HG03196 (cell line): ENCODE measurements around the gene SALL2.

ENCODE experiments used
- ATAC-seq: cut with Tn5 transposase; IDR thresholded peaks from one replicate; pipeline ENCODE4 v1.9.1; 2021; ENCODE audit not compliant: unreplicated experiment

The SALL2 gene

GRCh38 chr14:21494902-21495762 lies 31.0 kb downstream of the SALL2 start:
- no peak for ATAC-seq

DNA sequence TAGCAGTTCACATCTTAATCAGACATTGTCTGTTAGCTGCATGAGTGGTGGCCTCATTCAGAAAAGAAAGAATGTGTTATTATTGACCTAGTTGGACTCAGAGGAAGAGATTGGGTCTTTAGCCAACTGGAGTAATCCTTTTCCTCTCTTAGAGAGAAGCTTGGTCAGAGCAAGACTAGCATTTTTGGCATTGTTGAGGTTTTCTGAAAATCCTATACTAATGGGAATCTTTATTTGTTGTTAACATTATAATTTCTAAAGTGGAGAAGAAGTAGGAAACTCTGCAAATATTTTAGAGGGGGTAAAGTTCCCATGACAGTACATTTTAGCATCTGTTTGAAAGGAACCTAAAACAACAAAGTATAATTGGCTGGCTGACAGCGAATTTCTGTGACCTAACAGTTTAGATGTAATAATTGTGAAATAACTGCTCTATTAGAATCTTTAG lies 39.5 kb downstream of the SALL2 start:
- ATAC-seq, result no peak

DNA sequence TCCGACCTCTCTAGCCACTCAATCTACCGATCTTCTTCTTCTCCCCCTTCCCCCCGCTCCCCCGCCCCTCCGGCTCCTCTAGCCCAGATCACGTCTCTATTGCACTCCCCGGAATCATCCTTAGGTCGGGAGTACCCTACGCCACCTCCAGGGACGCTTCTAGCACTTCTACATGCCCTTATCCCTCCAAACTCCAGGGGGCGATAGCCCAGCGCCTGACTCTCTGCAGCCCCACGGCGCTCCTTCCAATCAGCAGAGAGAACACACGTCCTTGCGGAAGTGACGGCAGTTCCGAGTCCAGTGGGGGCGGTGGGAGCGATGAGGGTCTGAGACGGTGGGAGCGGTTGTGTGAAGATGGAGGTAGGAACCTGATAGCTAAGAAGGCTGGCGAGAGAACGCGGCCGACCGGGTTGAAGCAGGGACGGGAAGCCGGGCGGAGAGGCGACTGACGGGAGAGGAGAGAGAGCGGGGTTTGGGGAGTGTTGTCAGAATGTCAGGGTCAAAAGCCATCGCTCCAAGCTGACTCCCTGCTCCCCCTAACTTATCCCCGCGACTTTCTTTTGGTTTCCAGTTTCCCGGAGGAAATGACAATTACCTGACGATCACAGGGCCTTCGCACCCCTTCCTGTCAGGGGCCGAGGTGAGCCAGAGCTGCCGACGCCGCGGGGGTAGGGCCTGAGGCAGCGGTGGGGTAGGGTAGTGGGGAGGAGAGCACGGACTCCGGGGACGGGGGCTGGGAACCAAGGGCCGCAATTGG lies 49.0 kb downstream of the SALL2 start, which contains the start of the genes RAB2B and TOX4:
RAB2B (minus strand) TSS at position 35 of the 757 bp plus-strand sequence. CDS start 87 bp downstream, outside the sequence.
TOX4 (plus strand) TSS at position 271 of the 757 bp plus-strand sequence; CDS start at position 355, 84 bp downstream.
- peak; percentile 99 for ATAC-seq

DNA sequence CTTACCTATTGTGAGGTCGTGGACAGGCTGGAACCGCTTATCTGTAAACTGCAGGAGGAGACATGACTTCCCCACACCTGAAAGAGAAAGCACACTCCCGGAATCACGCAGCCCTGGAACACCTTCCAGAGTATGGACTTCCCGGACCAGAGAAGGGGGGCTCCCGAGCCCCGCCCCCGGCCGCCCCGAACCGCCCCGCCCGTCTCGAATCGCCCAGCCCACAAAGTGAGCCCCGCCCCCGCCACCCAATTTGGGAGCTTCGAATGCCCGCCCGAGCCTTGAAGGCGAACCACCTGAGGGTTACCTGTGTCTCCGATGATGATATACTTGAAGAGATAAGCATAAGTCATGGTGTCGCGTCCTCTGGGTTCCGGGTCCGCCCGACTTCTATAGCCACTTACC lies 49.6 kb downstream of the SALL2 start:
- peak; percentile 40 for ATAC-seq

GRCh38 chr14:21475767-21476522 lies 50.2 kb downstream of the SALL2 start:
- no peak for ATAC-seq
